Measurements from ENCODE around the gene SYNE1.
"Not testable (repeated sequence)": the region's sequence is repeated elsewhere in the genome, so short reads cannot be mapped to it uniquely, and the experiment has no call there.

SYNE1 gene

DNA sequence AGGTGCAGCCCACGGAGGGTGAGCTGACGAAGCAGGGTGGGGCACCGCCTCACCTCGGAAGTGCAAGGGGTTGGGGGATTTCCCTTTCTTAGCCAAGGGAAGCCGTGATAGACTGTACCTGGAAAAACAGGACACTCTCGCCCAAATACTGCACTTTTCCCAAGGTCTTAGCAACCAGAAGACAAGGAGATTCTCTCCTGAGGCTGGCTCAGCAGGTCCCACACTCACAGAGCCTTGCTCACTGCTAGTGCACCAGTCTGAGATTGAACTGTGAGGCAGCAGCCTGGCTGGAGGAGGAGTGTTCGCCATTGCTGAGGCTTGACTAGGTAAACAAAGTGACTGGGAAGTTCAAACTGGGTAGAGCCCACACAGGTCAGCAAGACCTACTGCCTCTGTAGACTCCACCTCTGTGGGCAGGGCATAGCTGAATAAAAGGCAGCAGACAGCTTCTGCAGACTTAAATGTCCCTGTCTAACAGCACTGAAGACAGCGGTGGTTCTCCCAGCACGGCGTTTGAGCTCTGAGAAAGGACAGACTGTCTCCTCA is 28.0 kb downstream of the SYNE1 start:
- no peak for DNase-seq

DNA sequence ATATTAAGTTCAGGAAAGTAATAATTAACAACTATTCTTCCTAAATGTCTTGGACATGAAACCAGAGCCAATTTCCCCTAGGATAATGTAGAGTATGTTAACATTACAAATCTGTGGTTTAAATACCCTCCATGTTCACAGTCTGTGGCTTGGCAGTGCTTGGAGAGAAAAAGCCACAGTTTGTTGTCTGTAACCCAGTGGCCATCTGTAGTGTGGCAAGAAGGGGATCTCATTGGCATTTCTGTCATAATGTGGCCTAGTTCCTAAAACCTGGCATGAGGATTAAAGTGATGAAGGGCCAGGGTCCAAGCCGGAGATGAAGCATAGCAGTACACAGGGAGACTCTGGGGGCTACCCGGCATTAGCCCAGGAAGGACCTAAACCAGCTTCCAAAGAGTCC is 31.2 kb downstream of the SYNE1 start:
- DNase-seq, result no peak

DNA sequence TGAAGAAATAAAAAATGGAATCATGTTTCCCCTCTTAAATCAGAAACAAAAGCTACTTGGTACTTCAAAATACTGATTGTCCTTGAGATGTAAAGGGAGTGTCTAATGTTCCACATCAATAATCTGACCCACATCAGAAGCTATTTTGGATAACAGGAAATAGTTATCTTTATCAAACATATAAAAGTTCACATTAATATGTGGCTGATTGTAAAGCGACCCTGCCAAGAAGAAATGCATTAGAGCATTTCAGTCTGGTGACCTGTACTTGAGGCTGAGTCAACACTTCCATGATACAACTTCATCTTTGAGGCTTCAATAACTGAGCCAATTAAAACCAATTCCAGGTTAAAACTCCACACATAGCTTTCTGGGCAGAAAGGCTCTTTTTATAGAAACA is 31.8 kb downstream of the SYNE1 start:
- no peak for DNase-seq

DNA sequence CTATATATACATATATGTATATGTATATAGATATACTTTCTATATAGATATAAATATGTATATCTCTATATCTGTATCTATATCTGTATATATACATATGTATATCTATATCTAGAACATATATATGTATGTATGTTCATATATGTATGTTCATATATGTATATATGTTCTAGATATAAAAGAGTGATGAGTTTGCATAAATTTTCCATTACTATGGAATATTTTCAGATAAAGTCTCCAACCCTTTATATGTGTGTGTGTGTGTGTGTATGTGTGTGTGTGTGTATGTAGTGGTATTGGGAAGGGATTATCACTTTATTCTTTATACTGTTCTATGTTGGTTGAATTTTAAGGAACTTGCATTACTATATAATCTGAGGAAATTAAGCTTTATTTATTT is 33.3 kb downstream of the SYNE1 start:
- DNase-seq, result no peak

DNA sequence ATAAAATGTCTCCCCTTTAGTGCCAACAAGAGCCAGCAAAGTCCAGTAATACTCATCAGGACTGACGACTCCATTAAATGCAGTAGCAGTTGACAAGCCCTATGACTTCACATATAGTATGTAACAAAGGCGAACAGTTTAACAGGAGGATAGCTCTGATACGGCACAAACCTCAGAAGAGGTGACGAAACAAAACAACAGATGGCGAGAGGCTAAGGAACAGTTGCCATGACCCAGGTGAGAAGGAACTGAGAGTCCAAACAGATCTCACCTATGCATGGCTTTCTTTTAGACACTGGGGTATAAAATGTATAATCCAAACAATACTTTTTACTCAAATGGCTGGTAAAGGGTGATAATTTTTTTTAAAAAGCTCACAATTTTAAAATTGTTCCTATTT is 37.1 kb downstream of the SYNE1 start:
- DNase-seq, result no peak

DNA sequence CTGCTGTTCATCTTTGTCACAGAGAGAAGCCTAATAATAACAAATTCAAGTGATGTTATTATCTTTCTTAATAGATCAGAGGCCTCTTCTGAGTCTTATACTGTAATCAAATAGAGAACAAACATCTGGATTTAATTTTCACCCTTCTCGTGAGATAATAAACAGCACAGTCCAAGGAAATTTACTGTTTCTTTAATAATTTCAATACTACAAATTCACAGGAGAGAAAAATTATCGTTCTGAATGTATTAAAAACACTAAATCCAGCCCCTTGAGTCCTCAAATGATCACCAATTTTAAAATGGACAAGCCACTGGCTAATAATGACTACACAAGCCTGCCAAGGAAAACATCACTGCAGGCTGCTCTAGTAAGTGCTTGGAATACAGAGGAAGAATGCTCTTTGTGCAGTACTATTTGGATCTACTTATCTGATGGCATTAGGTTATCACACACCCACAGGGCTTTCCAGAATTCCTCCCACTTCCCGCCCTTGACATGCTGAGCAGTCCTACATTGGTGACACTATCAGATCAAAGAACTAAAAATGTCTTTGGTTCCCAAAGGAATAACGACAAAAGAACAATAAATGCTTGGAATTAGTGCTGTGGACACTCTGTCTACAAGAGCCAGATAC is 38.1 kb downstream of the SYNE1 start:
- no peak for DNase-seq

DNA sequence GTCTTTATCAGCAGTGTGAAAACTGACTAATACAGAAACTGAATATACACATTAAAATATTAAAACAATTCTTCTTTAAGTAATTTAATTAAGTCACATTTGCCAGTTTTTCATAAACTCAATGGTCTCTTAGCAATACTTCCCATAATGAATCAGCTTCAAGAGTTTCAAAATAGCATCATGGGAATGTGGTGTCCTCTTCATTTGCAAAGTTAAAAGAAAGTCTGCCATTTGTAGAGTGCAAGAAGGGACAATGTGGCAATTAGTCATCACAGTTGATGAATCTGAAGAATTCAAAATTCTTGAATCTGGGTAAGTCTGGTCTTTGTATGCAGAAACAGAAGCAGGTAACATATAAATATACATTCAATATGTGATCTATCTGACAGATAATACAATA is 38.7 kb downstream of the SYNE1 start:
- no peak for DNase-seq

DNA sequence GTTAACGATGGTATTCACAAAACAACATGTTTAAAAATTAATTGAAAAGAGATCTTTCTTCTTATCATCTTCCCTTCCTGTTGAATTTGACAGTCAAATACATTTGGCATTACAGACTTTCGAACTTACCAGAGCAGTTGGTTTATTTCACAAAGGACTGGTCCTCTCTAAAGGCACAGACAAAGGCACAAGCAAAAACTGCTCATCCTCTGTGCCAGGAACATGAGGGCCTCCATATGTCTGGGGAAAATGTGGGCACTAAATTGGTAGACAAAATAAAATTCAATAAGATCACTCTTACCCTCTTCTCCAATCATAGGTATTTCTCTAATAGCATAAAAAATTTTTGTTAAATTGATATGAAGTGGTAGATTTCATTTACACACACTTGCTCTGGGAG is 40.4 kb downstream of the SYNE1 start:
- DNase-seq, result no peak

DNA sequence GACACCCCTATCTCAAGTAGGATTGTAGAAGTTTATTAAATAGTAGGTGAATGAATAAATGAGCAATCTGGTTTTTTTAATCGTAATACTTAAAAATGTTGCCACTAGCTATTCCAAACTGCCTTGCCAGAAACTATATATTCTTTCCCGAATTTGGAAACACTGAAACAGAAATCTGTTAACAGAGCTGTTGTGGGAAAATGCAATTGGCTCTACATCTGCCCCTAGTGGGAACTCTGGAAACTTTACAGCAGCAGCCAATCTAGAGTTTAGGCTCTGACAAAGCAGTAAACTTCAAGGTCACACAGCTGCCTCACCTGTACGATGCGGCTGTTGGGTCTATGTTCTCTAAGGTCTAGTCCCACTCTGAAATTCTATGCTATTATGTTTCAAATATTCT is 41.7 kb downstream of the SYNE1 start:
- DNase-seq, result no peak

DNA sequence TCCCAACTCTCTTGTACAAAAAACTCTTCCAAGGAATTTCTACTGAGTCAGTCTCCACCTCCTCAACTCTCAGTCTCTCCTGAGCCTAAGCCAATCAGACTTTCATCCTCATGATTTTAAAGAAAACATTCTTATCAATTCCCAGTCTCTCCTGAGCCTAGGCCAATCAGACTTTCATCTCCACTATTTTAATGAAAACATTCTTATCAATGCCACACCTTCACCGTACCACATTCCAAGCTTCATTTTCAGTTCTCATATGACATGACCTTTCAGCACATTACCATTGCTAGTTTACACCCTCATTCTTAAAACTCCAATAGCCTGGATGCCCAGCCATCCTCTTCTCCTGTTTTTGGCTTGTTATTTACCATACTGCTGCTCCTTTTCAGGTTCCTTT is 42.5 kb downstream of the SYNE1 start:
- DNase-seq, result no peak

DNA sequence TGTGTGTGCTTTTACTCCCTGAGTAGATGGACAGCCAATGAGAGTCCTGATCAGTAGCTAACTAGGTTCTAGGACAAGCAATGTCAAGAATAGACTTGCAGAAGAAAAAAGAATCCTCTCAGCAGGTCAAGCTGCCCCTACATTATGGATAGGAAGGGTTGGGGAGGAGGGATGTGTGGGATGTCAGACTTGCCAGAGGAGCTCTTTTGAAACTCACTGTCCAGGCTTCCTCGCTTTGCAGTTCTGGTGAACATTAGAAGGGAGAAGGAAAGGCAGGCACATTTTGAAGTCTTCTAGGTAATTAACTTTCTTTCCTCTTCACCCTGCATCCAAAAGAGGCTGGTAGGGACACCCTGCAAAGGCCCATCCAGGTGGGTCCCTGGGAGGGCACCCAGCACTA is 48.7 kb downstream of the SYNE1 start:
- DNase-seq, result no peak

DNA sequence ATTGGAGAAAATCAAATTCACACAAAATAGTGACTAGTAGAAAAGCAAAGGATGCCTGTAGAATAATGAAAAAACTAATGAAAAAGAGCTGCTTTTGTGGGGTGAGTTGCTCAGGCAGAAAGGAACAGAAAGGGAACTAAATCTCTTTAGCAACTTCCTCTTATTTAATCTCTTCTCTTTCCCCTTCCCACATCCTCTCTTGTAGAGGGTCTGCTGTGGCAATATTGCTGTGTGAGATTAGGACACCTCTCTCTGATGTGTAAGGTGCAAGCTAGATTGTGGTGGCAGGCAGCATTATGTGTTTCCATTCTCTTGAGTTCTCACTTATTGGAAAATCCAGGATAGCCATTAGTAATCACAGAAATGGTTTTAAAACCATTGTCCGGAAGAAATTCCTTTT is 49.7 kb downstream of the SYNE1 start:
- peak; percentile 94 for DNase-seq

DNA sequence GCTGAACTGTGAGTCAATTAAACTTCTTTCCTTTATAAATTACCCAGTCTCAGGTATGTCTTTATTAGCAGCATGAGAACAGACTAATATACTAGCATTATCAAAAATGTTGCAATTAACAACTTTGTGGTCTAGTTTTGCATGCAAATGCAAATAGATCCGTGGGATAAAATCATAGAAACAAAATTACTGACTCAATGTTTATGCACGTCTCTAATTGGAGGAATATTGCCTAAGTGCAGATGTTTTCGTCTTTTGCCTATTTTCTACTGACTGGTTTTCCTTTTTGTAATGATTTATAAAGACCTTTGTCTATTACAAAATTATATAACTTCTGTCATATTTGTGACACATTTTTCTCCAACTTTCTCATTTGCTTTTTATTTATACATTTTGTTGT is 51.9 kb downstream of the SYNE1 start:
- DNase-seq, result no peak

DNA sequence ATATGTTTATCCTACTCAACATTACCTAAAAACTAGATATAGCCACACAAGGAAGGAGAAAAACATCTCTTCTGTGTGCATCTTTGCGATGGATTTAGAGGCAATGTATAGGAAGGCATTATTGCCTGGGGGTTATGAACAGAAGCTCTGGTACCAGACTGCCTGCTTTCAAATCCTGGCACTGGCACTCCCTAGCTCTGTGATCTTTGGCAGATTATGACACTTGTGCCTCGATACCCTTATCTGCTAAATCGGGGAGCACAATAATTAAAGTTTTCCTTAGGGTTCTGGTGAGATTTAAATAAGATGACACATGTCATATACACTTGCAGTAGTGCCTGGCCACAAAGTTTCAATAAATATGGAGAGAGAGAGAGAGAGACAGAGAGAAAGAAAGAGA is 53.3 kb downstream of the SYNE1 start:
- DNase-seq, result no peak

DNA sequence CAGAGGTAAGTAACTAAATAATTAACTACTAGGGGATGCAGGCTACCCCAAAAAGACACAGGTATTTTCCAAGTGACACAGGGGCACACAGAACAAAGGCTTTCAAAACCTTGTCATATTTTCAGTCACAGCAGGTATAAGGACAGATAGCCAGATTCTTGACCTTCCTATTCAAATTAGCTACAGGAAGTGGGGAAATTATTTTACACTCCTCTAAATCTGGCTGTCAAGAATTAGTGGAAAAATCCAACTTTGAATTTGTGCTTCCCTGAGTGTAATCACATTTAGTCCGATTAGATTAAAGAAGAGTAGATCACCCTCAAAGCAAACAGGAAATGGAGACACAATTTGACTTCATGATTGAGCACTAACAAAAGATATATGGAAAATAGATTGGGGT is 60.6 kb downstream of the SYNE1 start:
- DNase-seq, result no peak

DNA sequence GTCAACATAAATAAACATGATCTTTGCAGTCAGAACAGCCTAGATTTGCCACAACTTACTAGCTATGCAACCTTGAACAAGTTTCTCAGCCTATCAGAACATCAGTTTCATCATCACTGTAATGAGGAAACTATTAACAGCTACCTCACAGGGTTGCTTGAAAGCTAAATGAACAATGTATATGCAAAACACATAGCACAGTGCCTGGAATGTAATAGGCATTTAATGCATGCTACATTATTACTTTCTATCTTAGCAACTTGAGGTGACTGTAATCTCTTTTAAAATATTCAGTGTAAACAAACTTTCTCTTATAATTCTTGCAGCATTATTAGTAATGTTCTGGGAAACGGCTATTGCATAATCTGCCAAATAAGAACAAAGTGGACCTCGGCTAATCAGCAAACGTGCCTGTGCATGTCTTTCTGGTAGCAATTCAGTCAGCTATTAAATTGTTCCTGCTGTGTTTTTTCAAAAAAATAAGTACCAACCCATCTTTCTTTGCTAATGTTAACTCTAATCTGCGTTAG is 61.5 kb downstream of the SYNE1 start:
- DNase-seq, result no peak

DNA sequence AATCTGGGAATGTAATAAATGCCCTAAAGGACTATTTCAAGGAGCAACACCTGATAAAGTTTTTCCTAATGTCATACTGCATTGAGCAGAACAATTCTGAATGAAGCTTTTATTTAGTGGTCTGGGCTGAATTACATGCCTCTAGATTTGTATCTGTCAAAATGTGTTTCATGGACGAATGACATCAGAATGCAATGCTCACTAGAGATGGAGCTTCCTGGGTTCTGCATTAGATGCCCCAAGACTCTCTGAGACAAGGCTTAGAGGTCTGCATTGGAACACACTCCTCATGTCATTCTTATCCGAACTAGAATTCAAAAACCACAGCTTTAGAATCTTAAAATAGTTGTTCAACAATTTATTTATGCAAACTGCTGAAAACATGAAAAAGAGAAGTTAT is 62.0 kb downstream of the SYNE1 start:
- no peak for DNase-seq

DNA sequence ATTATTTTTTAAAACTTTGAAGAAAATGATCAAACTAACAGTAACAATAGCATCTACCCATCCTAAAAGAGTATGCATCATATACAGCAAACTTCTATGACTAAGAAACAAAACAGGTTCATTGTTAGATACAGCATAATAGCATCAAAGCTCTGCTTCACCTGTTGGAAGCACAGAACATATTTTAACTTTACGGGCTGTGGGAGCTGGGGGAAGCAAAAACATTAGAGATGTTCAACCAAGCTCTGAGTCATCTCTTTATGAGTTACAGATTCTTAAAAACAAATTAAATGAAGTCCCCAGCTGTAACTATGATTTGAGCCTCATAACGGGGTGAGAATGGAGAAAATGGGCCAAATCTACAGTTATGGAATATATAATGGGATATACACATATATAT is 63.4 kb downstream of the SYNE1 start:
- DNase-seq, result no peak

DNA sequence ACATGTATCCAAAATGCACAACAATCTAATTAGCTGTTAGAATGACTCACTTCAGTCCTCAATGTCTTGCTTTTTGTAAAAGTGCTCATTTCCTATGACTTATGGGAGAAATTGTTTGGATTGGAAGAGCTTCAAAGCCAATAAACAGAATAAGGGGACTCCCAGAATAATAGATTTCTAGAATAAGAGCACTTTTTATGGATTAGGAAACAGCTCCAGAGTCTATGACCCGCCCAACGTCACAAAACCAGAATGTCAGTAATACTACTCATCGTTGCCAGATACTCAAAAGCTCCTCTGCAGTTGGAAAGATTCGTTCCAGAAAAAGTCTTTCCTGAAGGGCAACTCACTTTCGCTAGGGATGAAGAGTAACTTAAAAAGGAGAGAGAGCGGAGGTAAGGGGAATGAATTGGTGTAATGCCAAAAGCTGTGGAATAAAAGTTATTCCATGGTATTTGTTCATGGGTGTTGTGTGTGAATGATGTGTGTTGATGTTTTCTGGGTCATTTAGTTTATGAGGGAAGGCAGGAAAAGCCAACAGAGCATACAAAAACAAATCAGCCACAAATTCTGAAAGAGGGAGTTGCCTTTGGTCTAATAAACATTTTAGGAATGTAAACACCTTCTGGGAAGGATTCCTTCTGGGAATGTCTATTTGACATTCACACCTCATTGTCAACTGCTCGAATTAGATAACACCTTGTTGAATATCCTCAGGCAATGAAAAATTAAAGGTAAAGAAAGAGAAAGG is 64.6 kb downstream of the SYNE1 start:
- no peak for DNase-seq

DNA sequence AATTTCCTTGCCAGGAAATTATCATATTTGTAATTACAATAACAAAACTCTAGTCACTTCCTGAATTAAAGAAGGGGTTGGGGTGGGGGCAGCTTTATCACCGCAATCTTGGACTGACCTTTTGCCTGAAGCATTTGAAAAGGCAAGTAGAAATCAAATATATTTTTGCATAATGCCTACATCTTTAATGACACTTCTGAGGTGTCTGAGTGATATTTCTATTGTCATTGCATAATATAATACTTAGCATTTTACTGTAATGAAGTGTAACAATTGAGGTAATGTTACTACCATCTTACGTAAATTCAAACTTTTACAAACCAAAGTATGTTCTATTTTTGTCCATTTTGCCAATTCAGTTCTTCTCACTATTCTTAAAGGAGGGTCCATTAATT is 65.2 kb downstream of the SYNE1 start:
- DNase-seq, result no peak

DNA sequence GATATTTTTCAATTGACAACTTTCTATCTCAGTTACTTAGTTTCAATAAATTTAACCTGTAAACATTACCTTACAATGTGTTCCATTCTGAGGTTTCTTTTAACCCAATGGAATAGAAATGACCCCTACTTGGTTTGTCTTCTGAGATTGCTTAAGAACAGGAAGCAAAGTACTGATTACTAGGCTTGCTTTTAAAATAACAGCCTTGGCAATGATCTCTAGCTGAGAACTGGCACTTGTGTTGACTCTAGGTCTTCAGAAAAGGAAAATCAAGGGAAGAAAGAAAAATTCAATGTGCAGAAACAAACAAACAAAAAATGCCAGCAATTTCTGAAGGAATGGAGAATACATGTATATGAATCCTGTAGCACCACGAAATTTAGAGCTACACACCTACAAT is 66.1 kb downstream of the SYNE1 start:
- no peak for DNase-seq

DNA sequence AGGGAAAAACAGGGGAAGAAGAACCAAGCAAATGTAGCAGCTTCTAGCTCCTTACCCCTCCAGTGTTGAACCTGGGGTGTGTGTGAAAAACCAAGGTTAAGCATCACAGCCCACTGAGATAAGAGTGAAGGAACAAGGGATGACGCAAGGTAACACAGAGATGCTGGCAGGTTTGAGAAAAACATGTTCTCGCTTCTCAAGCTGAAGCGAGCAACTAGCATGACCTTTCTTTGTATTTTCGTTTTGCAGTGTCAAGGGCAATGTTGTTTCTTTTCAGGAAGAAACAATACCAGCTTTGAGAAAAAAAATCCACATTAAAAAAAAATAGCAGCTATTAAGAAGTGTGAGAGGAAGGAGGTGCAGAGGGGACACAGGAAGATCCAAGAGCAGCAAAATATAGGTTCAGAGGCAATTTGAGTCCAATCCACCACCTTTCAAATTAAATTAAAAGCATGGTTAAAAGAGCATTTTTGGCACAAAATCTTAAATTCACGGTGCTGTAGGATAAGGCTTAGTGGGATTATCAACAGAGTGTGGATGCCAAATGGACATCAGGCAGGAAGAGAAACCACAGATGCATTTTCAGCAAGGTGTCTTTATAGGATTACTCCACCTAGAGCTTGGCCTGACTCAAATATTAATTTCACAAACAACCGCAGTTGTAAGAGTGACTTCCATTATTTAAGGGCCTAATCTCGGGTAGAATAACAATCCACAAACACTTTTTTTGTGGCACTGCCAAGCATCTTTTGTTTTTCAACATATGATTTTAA is 70.9 kb downstream of the SYNE1 start:
- no peak for DNase-seq

DNA sequence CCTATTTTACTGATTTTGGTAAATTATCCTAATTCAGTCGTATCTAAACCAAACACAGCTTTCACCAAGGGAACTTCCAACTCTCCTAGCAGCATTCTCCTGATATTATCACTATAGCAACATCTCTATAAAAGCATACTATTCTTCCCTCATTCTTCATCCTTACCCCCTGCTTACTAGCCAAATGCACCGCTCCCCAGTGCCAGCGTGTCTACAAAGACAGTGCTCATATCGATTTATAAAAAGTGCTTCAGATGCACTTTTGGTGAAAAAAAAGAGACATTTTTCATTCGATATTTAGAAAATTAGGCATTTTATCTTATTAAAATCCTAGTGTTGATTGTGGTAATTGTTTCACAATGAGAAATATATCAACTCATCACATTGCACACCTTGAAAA is 74.0 kb downstream of the SYNE1 start:
- DNase-seq, result no peak

DNA sequence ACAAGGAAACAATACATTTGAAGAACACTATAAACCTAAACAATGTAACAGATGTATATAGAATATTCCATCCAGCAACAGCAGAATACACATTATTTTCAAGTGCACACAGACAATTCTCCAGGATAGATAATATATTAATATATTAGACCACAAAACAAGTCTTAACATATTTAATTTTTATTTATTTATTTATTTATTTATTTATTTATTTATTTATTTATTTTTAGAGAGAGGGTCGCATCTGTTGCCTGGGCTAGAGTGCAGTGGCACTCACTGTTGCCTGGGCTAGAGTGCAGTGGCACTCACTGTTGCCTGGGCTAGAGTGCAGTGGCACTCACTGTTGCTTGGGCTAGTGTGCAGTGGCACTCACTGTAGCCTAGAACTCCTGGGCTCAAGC is 78.4 kb downstream of the SYNE1 start:
- DNase-seq, result not testable (repeated sequence)
